ENCODE results near the gene MACROD1. TPM values are rescaled to one million over a fixed set of nuclear protein-coding genes. Genes with fewer than 3 reads are reported as not detected.

Gene MACROD1
- total and polyA plus RNA-seq, 2 of the 13 experiments (the other 11 are each of a cell fraction or from before 2014, with no cell fraction given) = 23.1 to 34.5 TPM

DNA sequence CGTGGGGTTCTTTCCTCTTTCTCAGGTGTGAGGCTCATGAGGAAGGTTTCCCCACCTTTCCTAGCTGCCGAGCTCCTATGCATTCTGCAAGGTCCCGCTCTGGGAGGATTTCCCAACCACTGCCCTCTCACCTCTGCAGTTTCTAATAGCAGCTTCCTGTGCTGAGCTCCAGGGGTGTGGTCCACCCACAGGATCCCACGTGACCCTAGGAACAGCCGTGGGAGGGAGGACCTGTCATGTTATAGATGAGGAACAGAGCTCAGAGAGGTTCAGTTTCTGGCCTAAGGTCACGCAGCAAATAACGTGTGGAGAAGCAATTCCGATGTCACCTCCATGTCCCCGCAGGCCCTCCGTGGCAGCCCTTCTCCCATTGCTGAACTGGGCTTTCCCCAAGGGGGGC, 91.7 kb downstream of the MACROD1 start:
- Histone ChIP-seq H2AFZ (ENCODE audit: low read length) (no peak overlapping the region), H3K9me3 (ENCODE audit: low read length) (no peaks in the 10 kb centered on the region), H3K9ac (ENCODE audit: insufficient read depth, low read depth, low read length) (no peak overlapping the region), H3K27me3 (ENCODE audit: control insufficient read depth in 1 of 2, insufficient read depth in 2 of 2, low read length in 2 of 2) (no peaks in the 10 kb centered on the region), H3K79me2 (ENCODE audit: insufficient read depth, low read length) (no peaks in the 10 kb centered on the region), H3K4me3 (replicated peaks in 1 of 3; ENCODE audit: insufficient read depth in 1 of 3, low read depth in 2 of 3, low read length in 3 of 3) (no peak overlapping the region), H3K36me3 (replicated peaks in 1 of 2; ENCODE audit: control insufficient read depth in 1 of 2, insufficient read depth in 2 of 2, low read length in 2 of 2) (no peaks in the 10 kb centered on the region), H3K4me2 (ENCODE audit: low read depth, low read length) (no peak overlapping the region), H3K27ac (ENCODE audit: extremely low read length, insufficient read depth, low read length) (no peak overlapping the region), H4K20me1 (ENCODE audit: insufficient read depth, low read length) (peaks cover 21% of the 10 kb centered on the region; the same call in 1 of the 2 replicates), H3K4me1 (ENCODE audit: insufficient read depth, low read length) (no peaks in the 10 kb centered on the region)
- DNase-seq (ENCODE audit: low spot score) (no peak), ATAC-seq (no peak), FAIRE-seq (no peak)
- 88% methylated on average over 6 of the region's 10 CpGs for WGBS (ENCODE audit: low lambda C conversion rate)
- intact Hi-C loops (cut with micrococcal nuclease; ENCODE audit: unreplicated experiment) (no loop called here), in situ Hi-C loops (cut with HindIII; ENCODE audit: extremely low pct_ligation_motif_present, low pct_unique_long_range_greater_than_20kb) (no loop called here)
- POLR2A ChIA-PET = no interaction called here
- no TSS peak for BruUV-seq (replicated peaks)
- CTCF ChIA-PET (ENCODE audit: low intra/inter-chr PET ratio, low total read pairs) = no interaction called here
- no peak for TF ChIP-seq ZFYVE20 (CRISPR knock-in tag; IDR thresholded peaks at IDR 0.05; ENCODE audit: borderline replicate concordance, low read depth)
- TF ChIP-seq ZNF331 (CRISPR knock-in tag; IDR thresholded peaks at IDR 0.05) = no peak
- TF ChIP-seq ZNF180 (CRISPR knock-in tag; IDR thresholded peaks at IDR 0.05; ENCODE audit: borderline replicate concordance, low read depth) = no peak
- peak; percentile 94 for TF ChIP-seq ZNF768 (CRISPR knock-in tag; IDR thresholded peaks at IDR 0.05)

GRCh38 chr11:64073542-64073941, 92.4 kb downstream of the MACROD1 start:
- Histone ChIP-seq H3K4me3 (replicated peaks in 1 of 3; ENCODE audit: insufficient read depth in 1 of 3, low read depth in 2 of 3, low read length in 3 of 3) (no peak overlapping the region), H2AFZ (ENCODE audit: low read length) (no peak overlapping the region), H3K9ac (ENCODE audit: insufficient read depth, low read depth, low read length) (no peak overlapping the region), H4K20me1 (ENCODE audit: insufficient read depth, low read length) (peaks cover 21% of the 10 kb centered on the region; the same call in 1 of the 2 replicates), H3K36me3 (replicated peaks in 1 of 2; ENCODE audit: control insufficient read depth in 1 of 2, insufficient read depth in 2 of 2, low read length in 2 of 2) (no peaks in the 10 kb centered on the region), H3K9me3 (ENCODE audit: low read length) (no peaks in the 10 kb centered on the region), H3K27ac (ENCODE audit: extremely low read length, insufficient read depth, low read length) (no peak overlapping the region), H3K79me2 (ENCODE audit: insufficient read depth, low read length) (no peaks in the 10 kb centered on the region), H3K27me3 (ENCODE audit: control insufficient read depth in 1 of 2, insufficient read depth in 2 of 2, low read length in 2 of 2) (no peaks in the 10 kb centered on the region), H3K4me2 (ENCODE audit: low read depth, low read length) (no peak overlapping the region), H3K4me1 (ENCODE audit: insufficient read depth, low read length) (no peaks in the 10 kb centered on the region)
- BruUV-seq (replicated peaks) = no TSS peak
- intact Hi-C loops (cut with micrococcal nuclease; ENCODE audit: unreplicated experiment) (no loop called here), in situ Hi-C loops (cut with HindIII; ENCODE audit: extremely low pct_ligation_motif_present, low pct_unique_long_range_greater_than_20kb) (no loop called here)
- TF ChIP-seq ZNF496 (CRISPR knock-in tag; IDR thresholded peaks at IDR 0.05; ENCODE audit: insufficient replicate concordance) = no peak
- no peak for TF ChIP-seq NCOR1 (IDR thresholded peaks at IDR 0.05; ENCODE audit: borderline replicate concordance, low read length)
- no peak for TF ChIP-seq ZNF83 (CRISPR knock-in tag; IDR thresholded peaks at IDR 0.05; ENCODE audit: borderline replicate concordance)
- TF ChIP-seq TARDBP (CRISPR knock-in tag; IDR thresholded peaks at IDR 0.05) = no peak
- TF ChIP-seq TCF7L2 (IDR thresholded peaks at IDR 0.05; ENCODE audit: low read depth, low read length) = no peak
- CTCF ChIA-PET (ENCODE audit: low intra/inter-chr PET ratio, low total read pairs) = no interaction called here
- WGBS (ENCODE audit: low lambda C conversion rate) = 82% methylated on average over 10 of the region's 13 CpGs
- FAIRE-seq = no peak
- ATAC-seq = no peak
- POLR2A ChIA-PET = no interaction called here
- no peak for DNase-seq (ENCODE audit: low spot score)

All from HepG2 (cell line).